Gastroesophageal sphincter (tissue), 4 donors: ENCODE measurements around the gene TMEM108. TPM values are rescaled to one million over a fixed set of nuclear protein-coding genes. Genes with fewer than 3 reads are reported as not detected.

Source experiments
- ATAC-seq: fragments of 150-250 bp; one replicate; pipeline ENCODE4 v1.9.1; 2016; ENCODE audit warnings: mild to moderate bottlenecking, moderate library complexity
- H3K27ac ChIP-seq, 4 donors: fragments of 200-600 bp; sonication (generic) in 3 of 4; 1 replicate in 3 of 4; 2 replicates in 1 of 4; pipeline ENCODE4 v1.5.1; 2016 to 2019
- H3K27me3 ChIP-seq: fragments of 200-600 bp; sonication (generic); one replicate; pipeline ENCODE4 v1.5.1; 2019
- H3K36me3 ChIP-seq, 2 donors: fragments of 200-600 bp; sonication (generic); one replicate each; pipeline ENCODE4 v1.5.1; 2019; ENCODE audit warnings: control low read depth in 1 of 2
- H3K4me1 ChIP-seq, 3 donors: fragments of 200-600 bp; sonication (generic); 1 replicate in 2 of 3; 2 replicates in 1 of 3; pipeline ENCODE4 v1.5.1; 2016 to 2019; ENCODE audit warnings: control low read depth in 2 of 3
- H3K4me3 ChIP-seq, 2 donors: fragments of 200-600 bp; sonication (generic); one replicate each; pipeline ENCODE4 v1.5.1; 2019; ENCODE audit warnings: mild to moderate bottlenecking in 1 of 2, moderate library complexity in 1 of 2
- H3K9me3 ChIP-seq, 3 donors: fragments of 200-600 bp; sonication (generic); one replicate each; pipeline ENCODE4 v1.5.1; 2017 to 2019; ENCODE audit warnings: control low read depth in 2 of 3
- CTCF ChIP-seq, 4 experiments: fragments of 200-600 bp in 2 of 4; fragments of 450-650 bp in 2 of 4; sonication (generic) in 1 of 4; IDR thresholded peaks; one replicate each; pipeline ENCODE4 v1.5.1; 2017 to 2019; ENCODE audit warnings: antibody characterized with exemption in 4 of 4, mild to moderate bottlenecking in 2 of 4, moderate library complexity in 2 of 4
- EP300 ChIP-seq: sonication (generic); formaldehyde crosslinking; IDR thresholded peaks from one replicate; pipeline ENCODE4 v1.6.1; 2017; ENCODE audit warnings: antibody characterized with exemption, mild to moderate bottlenecking
- POLR2A ChIP-seq, 2 donors: fragments of 450-650 bp; IDR thresholded peaks; one replicate each; pipeline ENCODE4 v1.6.1; 2017; ENCODE audit warnings: antibody characterized with exemption in 2 of 2, mild to moderate bottlenecking in 2 of 2, moderate library complexity in 1 of 2
- POLR2AphosphoS5 ChIP-seq: sonication (generic); formaldehyde crosslinking; IDR thresholded peaks from one replicate; pipeline ENCODE4 v1.6.1; 2017; ENCODE audit warnings: antibody characterized with exemption
- WGBS, 2 donors: methylation state at CpG; one replicate each; pipeline ENCODE4 v1.1.5; 2018; ENCODE audit warnings: low coverage in 1 of 2; 5-methylcytosine and 5-hydroxymethylcytosine counted together
- total RNA-seq, 4 donors: library from RNA; depleted of rRNA; stranded (reverse); fragments of >200 nt; gene quantifications; one replicate each; pipeline ENCODE4 v1.1.0, GENCODE V29; 2016

Gene TMEM108
- total RNA-seq, 4 donors from 2014 or later, result 2.7 to 7.3 (median 4.1) TPM

DNA sequence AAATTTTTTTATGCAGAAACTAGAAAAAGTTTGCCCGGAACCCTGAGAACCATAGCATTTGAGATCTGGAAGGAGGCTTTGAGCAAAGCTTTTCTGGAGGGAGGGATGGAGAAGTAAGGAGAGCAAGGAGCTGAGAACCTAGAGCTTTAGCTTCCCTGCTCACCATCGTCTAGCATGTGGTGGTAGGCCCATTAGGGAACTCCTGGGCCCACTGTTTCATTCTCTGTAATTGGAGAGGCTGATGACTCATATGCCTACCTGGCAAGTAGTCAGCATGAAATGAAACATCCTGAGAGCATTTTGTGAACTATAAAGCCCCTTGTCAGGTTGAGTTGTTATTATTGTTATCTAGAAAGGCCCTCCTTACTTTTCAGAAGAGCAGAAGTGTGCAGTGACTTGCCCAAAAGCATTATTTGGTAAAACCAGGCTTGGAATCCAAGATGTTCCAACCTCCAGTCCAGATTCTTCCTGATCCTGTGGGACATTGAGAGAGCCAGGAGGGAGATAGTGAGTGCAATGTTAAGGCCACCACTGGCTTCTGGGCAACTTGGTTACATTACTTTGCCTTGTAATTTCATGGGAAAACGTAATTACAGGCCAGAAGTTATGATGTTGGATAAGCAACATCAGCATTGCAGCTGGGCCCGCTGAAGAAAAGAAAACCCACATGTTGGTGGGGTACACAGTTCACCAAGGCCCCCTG is 257.2 kb downstream of the TMEM108 start:
- no peak for ATAC-seq
- Histone ChIP-seq H3K4me3 (no peak overlapping the region), H3K27ac (no peak overlapping the region), H3K27me3 (no peaks in the 10 kb centered on the region), H3K4me1 (peaks cover 0 to 20% (median 2%) of the 10 kb centered on the region in 3 donors), H3K9me3 (no peaks in the 10 kb centered on the region), H3K36me3 (no peaks in the 10 kb centered on the region)
- WGBS, 2 donors, result 46 to 80% methylated on average over 3 to 4 of the region's 4 CpGs
- TF ChIP-seq EP300 (no peak), POLR2AphosphoS5 (no peak), POLR2A (IDR thresholded peaks at IDR 0.05) (no peak), CTCF (IDR thresholded peaks at IDR 0.05) (no peak)

GRCh38 chr3:133295944-133296917 is 258.0 kb downstream of the TMEM108 start:
- Histone ChIP-seq H3K4me3 (no peak overlapping the region), H3K27me3 (no peaks in the 10 kb centered on the region), H3K27ac (peak overlapping the region in 2 of 4 donors; percentile 37 to 47), H3K9me3 (no peaks in the 10 kb centered on the region), H3K4me1 (peaks cover 0 to 20% (median 2%) of the 10 kb centered on the region in 3 donors), H3K36me3 (no peaks in the 10 kb centered on the region)
- 42 to 49% methylated on average over 5 to 6 of the region's 6 CpGs for WGBS, 2 donors
- no peak for ATAC-seq
- TF ChIP-seq POLR2AphosphoS5 (no peak), EP300 (no peak), CTCF (IDR thresholded peaks at IDR 0.05) (no peak), POLR2A (IDR thresholded peaks at IDR 0.05) (no peak)

- ATAC-seq, result no peak
- no peaks in the 10 kb centered on the region for H3K36me3 ChIP-seq
- 83 to 91% methylated on average over 4 to 5 of the region's 5 CpGs for WGBS, 2 donors
- no peak overlapping the region for H3K4me3 ChIP-seq
- no peak for TF ChIP-seq EP300
- TF ChIP-seq POLR2A (IDR thresholded peaks at IDR 0.05), result no peak
- no peak for TF ChIP-seq POLR2AphosphoS5
- no peak for TF ChIP-seq CTCF (IDR thresholded peaks at IDR 0.05)
- no peaks in the 10 kb centered on the region for H3K9me3 ChIP-seq
- no peaks in the 10 kb centered on the region for H3K27me3 ChIP-seq
- H3K4me1 ChIP-seq, result peaks cover 0 to 20% (median 2%) of the 10 kb centered on the region in 3 donors
- H3K27ac ChIP-seq, result peak overlapping the region in 2 of 4 donors; percentile 37 to 47
Measured at GRCh38 chr3:133296981-133297380, 258.8 kb downstream of the TMEM108 start.

GRCh38 chr3:133300102-133300501 is 261.9 kb downstream of the TMEM108 start:
- ATAC-seq, result no peak
- TF ChIP-seq EP300 (no peak), POLR2A (IDR thresholded peaks at IDR 0.05) (no peak), POLR2AphosphoS5 (no peak), CTCF (IDR thresholded peaks at IDR 0.05) (no peak)
- WGBS, 2 donors, result 63 to 69% methylated on average over 4 of the region's 4 CpGs
- no peak overlapping the region for H3K4me3 ChIP-seq
- no peak overlapping the region for H3K27ac ChIP-seq
- H3K9me3 ChIP-seq, result no peaks in the 10 kb centered on the region
- H3K4me1 ChIP-seq, result peaks cover 0 to 17% (median 2%) of the 10 kb centered on the region in 3 donors
- no peaks in the 10 kb centered on the region for H3K27me3 ChIP-seq
- no peaks in the 10 kb centered on the region for H3K36me3 ChIP-seq
